Activated CD8-positive, alpha-beta memory T cell treated with anti-CD3 and anti-CD28 coated beads for 36 hours (primary cell): ENCODE data around the gene ACTL6A. TPM values are rescaled to one million over a fixed set of nuclear protein-coding genes. Genes with fewer than 3 reads are reported as not detected.

ENCODE experiments used
- CTCF ChIA-PET: fragments of 350-600 bp; sonication (Branson Sonifier 250); formaldehyde crosslinking; loops from one replicate; lab custom pipeline; 2021; ENCODE audit warnings: antibody characterized with exemption; lab: Charles Lee
- POLR2A ChIA-PET: fragments of 350-600 bp; sonication (Branson Sonifier 250); formaldehyde crosslinking; loops from one replicate; lab custom pipeline; 2021; ENCODE audit warnings: antibody characterized with exemption; lab: Charles Lee
- total RNA-seq, 2 experiments: library from RNA; stranded (reverse); gene quantifications; one replicate each; pipeline ENCODE4 v1.2.3, GENCODE V29; 2021

ACTL6A gene
- total RNA-seq, 2 experiments from 2014 or later = 96.8 to 99.1 TPM

- ChIA-PET CTCF (interaction anchor here (0.6 kb wide), 1 partner anchor 9 kb away, joined by 3 read pairs; no protein-coding TSS in a partner anchor), POLR2A (no interaction called here)
Measured at GRCh38 chr3:179565496-179565895, 2.8 kb downstream of the ACTL6A start.

DNA sequence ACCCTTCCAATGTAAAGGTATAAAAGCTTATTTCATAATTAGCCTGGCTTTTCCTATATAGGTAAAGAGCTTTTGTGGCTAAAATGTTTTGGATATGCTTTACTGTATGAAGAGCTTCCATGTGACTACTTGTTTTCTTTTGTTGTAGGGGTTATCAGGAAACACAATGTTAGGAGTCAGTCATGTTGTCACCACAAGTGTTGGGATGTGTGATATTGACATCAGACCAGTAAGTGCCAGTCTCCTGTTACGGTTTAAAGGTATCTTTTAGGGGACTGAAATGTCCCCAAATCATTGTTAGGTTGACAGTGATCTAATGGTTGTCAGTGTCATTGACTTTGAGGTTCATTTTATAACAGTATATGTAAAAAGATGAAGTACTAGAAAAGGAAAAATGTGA lies 18.3 kb downstream of the ACTL6A start:
- CTCF ChIA-PET = no interaction called here
- POLR2A ChIA-PET = no interaction called here

DNA sequence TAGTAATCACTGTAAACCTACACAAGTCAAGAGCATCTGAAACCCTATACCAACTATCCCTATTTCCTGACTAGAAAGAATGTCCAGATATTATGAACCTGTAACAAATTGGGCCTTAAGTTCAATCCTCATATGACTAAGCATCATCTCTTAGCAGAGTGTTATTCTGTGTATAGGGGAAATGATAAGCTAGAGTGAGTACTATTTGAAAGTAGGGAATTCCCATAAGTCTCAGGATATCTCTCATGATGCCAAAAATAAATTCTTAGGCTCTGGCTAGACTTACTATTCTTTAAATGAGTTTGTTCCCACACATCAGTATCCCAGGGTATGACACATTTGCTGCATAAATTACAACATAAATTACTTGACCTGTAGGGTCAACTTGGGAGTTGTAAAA lies 26.4 kb downstream of the ACTL6A start:
- CTCF ChIA-PET = interaction anchor here (0.5 kb wide), 1 partner anchor 219 kb away, joined by 3 read pairs; no protein-coding TSS in a partner anchor
- POLR2A ChIA-PET = no interaction called here

DNA sequence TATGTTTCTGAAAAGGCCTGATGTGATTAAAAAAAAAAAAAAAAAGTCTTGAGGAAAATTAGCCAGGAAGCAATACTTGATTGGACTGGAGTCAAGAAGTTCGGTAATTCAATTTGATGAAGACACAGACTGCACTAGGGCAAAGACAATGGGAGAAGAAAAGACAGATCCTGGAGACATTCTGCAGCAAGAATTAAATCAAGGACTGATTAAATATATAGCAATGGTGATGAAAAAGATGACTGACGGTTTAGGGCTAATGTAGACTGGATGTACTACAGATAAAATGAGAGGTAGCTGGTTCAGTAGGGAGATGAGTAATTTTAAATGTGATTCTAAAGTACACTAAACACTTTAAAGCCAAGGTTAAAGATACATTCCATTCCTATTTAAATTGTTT lies 27.9 kb downstream of the ACTL6A start:
- CTCF ChIA-PET = interaction anchor here (0.5 to 0.7 kb wide), 2 partner anchors 181 to 295 kb away, joined by 3 read pairs; no protein-coding TSS in a partner anchor
- POLR2A ChIA-PET = interaction anchor here (0.7 kb wide), 1 partner anchor 14 kb away, joined by 7 read pairs; the partner anchor contains the start of genes MRPL47 and NDUFB5

DNA sequence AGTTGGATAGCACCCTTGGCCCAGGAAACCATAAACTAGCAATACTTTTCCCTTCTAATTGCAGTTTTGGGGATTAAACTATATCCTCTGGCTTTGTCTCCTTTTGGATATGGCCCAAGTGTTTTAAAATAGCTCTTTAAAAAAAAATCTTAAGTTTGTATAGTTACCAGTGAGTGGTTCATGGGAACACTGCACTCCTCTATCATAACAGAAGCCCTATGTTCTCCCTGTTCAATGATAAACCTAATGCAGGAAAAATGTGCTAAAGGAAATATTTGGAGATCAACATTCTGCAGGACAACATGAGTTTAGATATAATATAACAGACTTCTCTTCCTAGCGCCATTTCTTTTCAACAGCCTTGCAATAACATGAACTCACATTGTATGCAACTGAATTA lies 28.6 kb downstream of the ACTL6A start:
- CTCF ChIA-PET = no interaction called here
- POLR2A ChIA-PET = no interaction called here

- ChIA-PET CTCF (interaction anchor here (0.5 kb wide), 1 partner anchor 50 kb away, joined by 3 read pairs; no protein-coding TSS in a partner anchor), POLR2A (no interaction called here)
Measured at GRCh38 chr3:179599531-179599930, 36.8 kb downstream of the ACTL6A start.

DNA sequence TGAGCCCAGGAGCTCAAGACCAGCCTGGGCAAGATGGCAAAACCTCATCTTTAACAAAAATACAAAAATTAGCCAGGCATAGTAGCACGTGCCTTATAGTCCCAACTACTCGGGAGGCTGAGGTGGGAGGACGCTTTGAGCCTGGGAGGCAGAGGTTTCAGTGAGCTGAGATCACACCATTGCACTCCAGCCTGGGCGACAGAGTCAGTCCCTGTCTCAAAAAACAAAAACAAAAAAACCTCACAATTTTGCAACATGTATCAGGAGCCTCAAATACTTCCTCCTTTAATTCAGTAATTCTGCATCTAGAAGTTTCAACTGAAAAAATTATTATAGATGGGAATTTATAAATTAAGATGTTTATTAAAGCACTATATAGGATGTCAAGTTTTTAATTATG lies 40.6 kb downstream of the ACTL6A start:
- ChIA-PET CTCF (no interaction called here), POLR2A (interaction anchor here (1.5 kb wide), 1 partner anchor 999 kb away, joined by 4 read pairs; the partner anchor contains the start of gene TTC14)

GRCh38 chr3:179603831-179604230 lies 41.1 kb downstream of the ACTL6A start:
- POLR2A ChIA-PET = interaction anchor here (1.5 kb wide), 1 partner anchor 999 kb away, joined by 4 read pairs; the partner anchor contains the start of gene TTC14
- CTCF ChIA-PET = no interaction called here

GRCh38 chr3:179604321-179605078 lies 41.8 kb downstream of the ACTL6A start, which contains the start of the genes MRPL47 and NDUFB5:
Gene MRPL47, minus strand, starts transcription at chr3:179604638. Its CDS starts 14 bp downstream, at chr3:179604624.
Gene NDUFB5, plus strand, starts transcription at chr3:179604794. Its CDS starts 22 bp downstream, at chr3:179604816.
- POLR2A ChIA-PET = interaction anchor here (0.6 to 1.5 kb wide), 5 partner anchors 14 to 998 kb away, joined by 3 to 10 read pairs (median 4); partner anchors contain the start of genes ACTL6A, TTC14, USP13 and ZNF639

DNA sequence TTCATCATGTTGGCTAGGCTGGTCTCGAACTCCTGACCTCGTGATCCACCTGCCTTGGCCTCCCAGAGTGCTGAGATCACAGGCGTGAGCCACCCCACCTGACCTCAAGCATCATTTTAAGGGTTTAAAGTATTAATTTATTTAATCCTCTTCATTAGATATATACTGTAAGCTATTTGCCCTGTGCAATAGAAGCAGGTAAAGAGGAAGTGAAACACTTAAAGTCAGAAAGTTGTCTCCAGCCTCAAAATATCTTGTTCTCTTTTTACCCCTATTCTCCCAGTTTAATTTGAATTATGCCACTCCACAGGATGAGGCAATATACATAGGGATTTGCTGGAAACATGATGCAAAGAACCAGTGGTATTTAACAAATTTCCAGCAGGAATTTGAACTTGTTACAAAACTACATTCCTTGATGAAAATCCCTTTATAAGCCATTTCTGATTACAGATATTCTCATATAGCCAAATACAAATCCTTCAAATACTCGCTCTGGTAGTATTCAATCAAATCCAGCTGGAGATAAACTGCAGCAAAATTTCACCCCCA lies 43.9 kb downstream of the ACTL6A start:
- POLR2A ChIA-PET = no interaction called here
- CTCF ChIA-PET = no interaction called here

More at GRCh38 chr3:179604321-179605078, 41.8 kb downstream of the ACTL6A start, which contains the start of the genes MRPL47 and NDUFB5:
- CTCF ChIA-PET = interaction anchor here (1.1 kb wide), 1 partner anchor 45 kb away, joined by 5 read pairs; no protein-coding TSS in a partner anchor

- CTCF ChIA-PET = no interaction called here
- POLR2A ChIA-PET = no interaction called here
Measured at GRCh38 chr3:179608931-179609720, 46.4 kb downstream of the ACTL6A start.

- ChIA-PET CTCF (no interaction called here), POLR2A (no interaction called here)
Measured at GRCh38 chr3:179610066-179610465, 47.3 kb downstream of the ACTL6A start.

DNA sequence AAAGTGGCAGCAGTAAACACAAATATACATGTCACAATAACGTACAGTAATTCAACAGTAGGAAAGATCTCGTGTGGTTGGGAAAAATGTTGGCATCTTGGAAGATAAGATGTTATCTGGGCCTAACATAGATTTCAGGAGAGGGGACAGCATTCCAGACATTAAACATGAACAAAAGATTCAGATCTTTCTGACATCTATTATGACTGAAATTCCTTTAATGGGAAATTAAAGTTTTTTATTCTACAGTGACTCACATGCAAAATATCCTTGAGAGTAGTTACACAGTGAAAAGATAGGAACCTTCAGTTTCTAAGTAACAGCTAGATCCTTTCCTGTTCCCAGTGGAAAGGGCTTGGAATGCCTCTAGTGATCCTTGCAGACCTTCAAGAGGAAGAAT lies 51.1 kb downstream of the ACTL6A start:
- POLR2A ChIA-PET = no interaction called here
- CTCF ChIA-PET = no interaction called here

- POLR2A ChIA-PET = no interaction called here
- CTCF ChIA-PET = no interaction called here
Measured at GRCh38 chr3:179615458-179616173, 52.9 kb downstream of the ACTL6A start.

DNA sequence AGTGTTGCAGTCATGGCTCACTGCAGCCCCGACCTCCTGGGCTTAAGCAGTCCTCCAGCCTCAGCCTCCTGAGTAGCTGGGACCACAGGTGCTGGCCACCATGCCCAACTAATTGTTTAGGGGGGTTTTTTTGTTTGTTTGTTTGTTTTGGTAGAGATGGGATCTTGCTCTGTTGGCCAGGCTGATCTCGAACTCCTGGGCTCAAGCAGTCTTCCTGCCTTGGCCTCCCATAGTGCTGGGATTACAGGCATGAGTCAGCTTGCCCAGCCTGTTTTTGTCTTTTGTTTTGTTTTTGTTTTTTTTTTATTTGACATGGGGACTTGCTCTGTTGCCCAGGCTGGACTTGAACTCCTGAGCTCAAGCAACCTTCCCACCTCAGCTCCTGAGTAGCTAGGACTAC lies 59.3 kb downstream of the ACTL6A start:
- ChIA-PET CTCF (no interaction called here), POLR2A (no interaction called here)

DNA sequence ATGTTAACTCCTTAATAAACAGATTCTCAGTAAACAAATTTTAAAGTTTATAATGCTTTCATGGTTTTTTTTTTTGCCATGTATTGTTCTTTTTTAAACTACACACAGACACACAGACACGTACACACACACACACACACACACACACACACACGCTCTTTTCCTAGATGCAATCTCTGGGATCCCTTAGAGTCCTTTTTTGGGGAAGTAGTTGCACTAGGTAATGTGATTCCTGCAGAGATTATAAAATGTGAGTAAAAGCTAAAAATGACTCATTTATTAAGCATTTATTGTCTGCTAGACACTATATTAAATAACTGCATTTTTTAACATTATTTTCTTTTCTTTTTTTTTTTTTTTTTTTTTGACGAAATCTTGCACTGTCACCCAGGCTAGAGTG lies 61.7 kb downstream of the ACTL6A start:
- ChIA-PET POLR2A (no interaction called here), CTCF (no interaction called here)

- POLR2A ChIA-PET = no interaction called here
- CTCF ChIA-PET = no interaction called here
Measured at GRCh38 chr3:179630753-179631451, 68.2 kb downstream of the ACTL6A start.
